C4-2B (cell line): ENCODE data around the gene ROR1.

Experiments
- H3K27ac ChIP-seq: fragments of 450-650 bp; 2 replicates; pipeline ENCODE4 v1.5.1; 2017
- CTCF ChIP-seq: fragments of 450-650 bp; conservative IDR thresholded peaks from 2 replicates; pipeline ENCODE4 v1.5.1; 2017; ENCODE audit warnings: mild to moderate bottlenecking
- ZFX ChIP-seq: fragments of 450-650 bp; IDR thresholded peaks from 2 replicates; pipeline ENCODE4 v1.6.1; 2017

ROR1 gene

GRCh38 chr1:63784083-63784482 is 10.3 kb downstream of the ROR1 start:
- H3K27ac ChIP-seq: no peak overlapping the region
- no peak for TF ChIP-seq CTCF
- no peak for TF ChIP-seq ZFX

- TF ChIP-seq CTCF (no peak), ZFX (no peak)
- no peak overlapping the region for H3K27ac ChIP-seq
Observed at GRCh38 chr1:63784489-63785390, 10.9 kb downstream of the ROR1 start.

- peak overlapping the region; percentile 32; the same call in 1 of the 2 replicates for H3K27ac ChIP-seq
Observed at GRCh38 chr1:63787270-63787669, 13.5 kb downstream of the ROR1 start.

- peak overlapping the region; percentile 32; the same call in 1 of the 2 replicates for H3K27ac ChIP-seq
- TF ChIP-seq CTCF (no peak), ZFX (no peak)
Observed at GRCh38 chr1:63787875-63788274, 14.1 kb downstream of the ROR1 start.

- TF ChIP-seq ZFX (no peak), CTCF (no peak)
- H3K27ac ChIP-seq: no peak overlapping the region; the same call in 1 of the 2 replicates
Observed at GRCh38 chr1:63789856-63790605, 16.2 kb downstream of the ROR1 start.

- TF ChIP-seq CTCF (no peak), ZFX (no peak)
Observed at GRCh38 chr1:63790989-63791388, 17.2 kb downstream of the ROR1 start.

GRCh38 chr1:63792152-63792551 is 18.3 kb downstream of the ROR1 start:
- TF ChIP-seq ZFX (no peak), CTCF (no peak)

More at GRCh38 chr1:63790989-63791388, 17.2 kb downstream of the ROR1 start:
- H3K27ac ChIP-seq: no peak overlapping the region

More at GRCh38 chr1:63792152-63792551, 18.3 kb downstream of the ROR1 start:
- no peak overlapping the region for H3K27ac ChIP-seq
